WTC11 (cell line): ENCODE data around the gene SLIT3.

Experiments
- CREB1 ChIP-seq: sonication (generic); formaldehyde crosslinking; IDR thresholded peaks from 2 replicates; pipeline ENCODE4 v1.8.0; 2023; ENCODE audit warnings: mild to moderate bottlenecking, missing genetic modification reagents
- CREM ChIP-seq: sonication (generic); formaldehyde crosslinking; IDR thresholded peaks from 2 replicates; pipeline ENCODE4 v1.8.1; 2022; ENCODE audit warnings: mild to moderate bottlenecking, missing genetic modification reagents, moderate library complexity
- CTCF ChIP-seq: fragments of 200-600 bp; IDR thresholded peaks from 2 replicates; pipeline ENCODE4 v1.8.0; 2022; ENCODE audit warnings: antibody characterized with exemption
- ESRRA ChIP-seq: sonication (generic); formaldehyde crosslinking; IDR thresholded peaks from 2 replicates; pipeline ENCODE4 v1.8.1; 2022; ENCODE audit warnings: mild to moderate bottlenecking, missing genetic modification reagents, borderline replicate concordance
- JUN ChIP-seq: sonication (generic); formaldehyde crosslinking; IDR thresholded peaks from 2 replicates; pipeline ENCODE4 v1.8.0; 2023; ENCODE audit warnings: mild to moderate bottlenecking, missing genetic modification reagents
- SMAD3 ChIP-seq: sonication (generic); formaldehyde crosslinking; IDR thresholded peaks from 2 replicates; pipeline ENCODE4 v1.8.0; 2022; ENCODE audit warnings: missing genetic modification reagents, mild to moderate bottlenecking, borderline replicate concordance
- SMAD4 ChIP-seq: sonication (generic); formaldehyde crosslinking; IDR thresholded peaks from 2 replicates; pipeline ENCODE4 v1.8.0; 2022; ENCODE audit warnings: mild to moderate bottlenecking, missing genetic modification reagents
- TCF7 ChIP-seq: sonication (generic); formaldehyde crosslinking; IDR thresholded peaks from 2 replicates; pipeline ENCODE4 v1.8.0; 2022; ENCODE audit warnings: mild to moderate bottlenecking, low read depth, missing genetic modification reagents, moderate library complexity
- TEAD1 ChIP-seq: sonication (generic); formaldehyde crosslinking; IDR thresholded peaks from 2 replicates; pipeline ENCODE4 v1.8.0; 2022; ENCODE audit warnings: mild to moderate bottlenecking, missing genetic modification reagents
- TP53 ChIP-seq: sonication (generic); formaldehyde crosslinking; IDR thresholded peaks from 2 replicates; pipeline ENCODE4 v1.8.1; 2023; ENCODE audit warnings: mild to moderate bottlenecking, missing genetic modification reagents

- TF ChIP-seq CREB1 (CRISPR knock-in tag) (no peak), SMAD3 (CRISPR knock-in tag) (no peak), TP53 (CRISPR knock-in tag) (no peak), CTCF (no peak), JUN (no peak), ESRRA (no peak), CREM (CRISPR knock-in tag) (no peak), SMAD4 (CRISPR knock-in tag) (no peak), TCF7 (CRISPR knock-in tag) (no peak), TEAD1 (CRISPR knock-in tag) (no peak)
Observed at GRCh38 chr5:168669668-168670378, 631.1 kb downstream of the SLIT3 start.
